HEK293 (cell line): ENCODE results near the gene AK1.

Source experiments
- GLI4 ChIP-seq: fragments of 450-650 bp; formaldehyde crosslinking; IDR thresholded peaks from 2 replicates; pipeline ENCODE4 v1.5.1; 2016; ENCODE audit warnings: missing biosample characterization, missing genetic modification characterization
- GLIS1 ChIP-seq: fragments of 450-650 bp; formaldehyde crosslinking; IDR thresholded peaks from 2 replicates; pipeline ENCODE4 v1.5.1; 2016; ENCODE audit warnings: missing biosample characterization, missing genetic modification characterization
- HOXD13 ChIP-seq: sonication (generic); formaldehyde crosslinking; IDR thresholded peaks from 2 replicates; pipeline ENCODE4 v1.8.0; 2022; ENCODE audit warnings: missing genetic modification reagents, borderline replicate concordance
- KLF16 ChIP-seq: fragments of 450-650 bp; formaldehyde crosslinking; IDR thresholded peaks from 2 replicates; pipeline ENCODE4 v1.5.1; 2017; ENCODE audit warnings: missing biosample characterization, missing genetic modification characterization
- KLF8 ChIP-seq: fragments of 450-650 bp; formaldehyde crosslinking; IDR thresholded peaks from 2 replicates; pipeline ENCODE4 v1.5.1; 2016; ENCODE audit warnings: missing biosample characterization, missing genetic modification characterization
- REST ChIP-seq: fragments of 450-650 bp; formaldehyde crosslinking; IDR thresholded peaks from 2 replicates; pipeline ENCODE4 v1.5.1; 2016; ENCODE audit warnings: missing biosample characterization, missing genetic modification characterization
- ZBTB20 ChIP-seq: fragments of 450-650 bp; formaldehyde crosslinking; IDR thresholded peaks from 2 replicates; pipeline ENCODE4 v1.5.1; 2016; ENCODE audit warnings: missing biosample characterization, missing genetic modification characterization
- ZEB2 ChIP-seq: fragments of 450-650 bp; formaldehyde crosslinking; IDR thresholded peaks from 2 replicates; pipeline ENCODE4 v1.5.1; 2016; ENCODE audit warnings: missing biosample characterization, missing genetic modification characterization
- ZIC2 ChIP-seq: fragments of 450-650 bp; formaldehyde crosslinking; IDR thresholded peaks from 2 replicates; pipeline ENCODE4 v1.5.1; 2016; ENCODE audit warnings: missing biosample characterization, missing genetic modification characterization
- ZNF133 ChIP-seq: fragments of 450-650 bp; formaldehyde crosslinking; IDR thresholded peaks from 2 replicates; pipeline ENCODE4 v1.5.1; 2016; ENCODE audit warnings: missing biosample characterization, missing genetic modification characterization
- ZNF146 ChIP-seq: fragments of 450-650 bp; formaldehyde crosslinking; IDR thresholded peaks from 2 replicates; pipeline ENCODE4 v1.5.1; 2016; ENCODE audit warnings: missing biosample characterization, missing genetic modification characterization
- ZNF202 ChIP-seq: fragments of 450-650 bp; formaldehyde crosslinking; IDR thresholded peaks from 2 replicates; pipeline ENCODE4 v1.5.1; 2016; ENCODE audit warnings: missing biosample characterization, missing genetic modification characterization, borderline replicate concordance
- ZNF211 ChIP-seq: fragments of 450-650 bp; formaldehyde crosslinking; IDR thresholded peaks from 2 replicates; pipeline ENCODE4 v1.5.1; 2016; ENCODE audit warnings: low read depth, missing biosample characterization, missing genetic modification characterization
- ZNF23 ChIP-seq: fragments of 450-650 bp; formaldehyde crosslinking; IDR thresholded peaks from 2 replicates; pipeline ENCODE4 v1.5.1; 2016; ENCODE audit warnings: missing biosample characterization, missing genetic modification characterization, borderline replicate concordance
- ZNF239 ChIP-seq: fragments of 450-650 bp; formaldehyde crosslinking; IDR thresholded peaks from 2 replicates; pipeline ENCODE4 v1.5.1; 2016; ENCODE audit warnings: missing biosample characterization, missing genetic modification characterization
- ZNF362 ChIP-seq: fragments of 450-650 bp; formaldehyde crosslinking; IDR thresholded peaks from 2 replicates; pipeline ENCODE4 v1.5.1; 2016; ENCODE audit warnings: missing biosample characterization, missing genetic modification characterization
- ZNF394 ChIP-seq: fragments of 450-650 bp; formaldehyde crosslinking; IDR thresholded peaks from 2 replicates; pipeline ENCODE4 v1.5.1; 2016; ENCODE audit warnings: missing biosample characterization, missing genetic modification characterization, mild to moderate bottlenecking, moderate library complexity, borderline replicate concordance
- ZNF510 ChIP-seq: fragments of 450-650 bp; formaldehyde crosslinking; IDR thresholded peaks from 2 replicates; pipeline ENCODE4 v1.5.1; 2018; ENCODE audit warnings: mild to moderate bottlenecking, missing genetic modification characterization, missing biosample characterization; ENCODE audit not compliant: insufficient replicate concordance
- ZNF549 ChIP-seq: fragments of 450-650 bp; IDR thresholded peaks from 2 replicates; pipeline ENCODE4 v1.5.1; 2018; ENCODE audit warnings: missing biosample characterization, missing genetic modification characterization, mild to moderate bottlenecking, inconsistent platforms, moderate library complexity
- ZNF561 ChIP-seq: fragments of 450-650 bp; IDR thresholded peaks from 2 replicates; pipeline ENCODE4 v1.5.1; 2018; ENCODE audit warnings: missing biosample characterization, missing genetic modification characterization, borderline replicate concordance
- ZNF585B ChIP-seq: fragments of 450-650 bp; formaldehyde crosslinking; IDR thresholded peaks from 2 replicates; pipeline ENCODE4 v1.5.1; 2016; ENCODE audit warnings: missing biosample characterization, missing genetic modification characterization
- ZNF600 ChIP-seq: fragments of 450-650 bp; formaldehyde crosslinking; IDR thresholded peaks from 2 replicates; pipeline ENCODE4 v1.5.1; 2016; ENCODE audit warnings: missing biosample characterization, missing genetic modification characterization
- ZNF768 ChIP-seq: fragments of 450-650 bp; formaldehyde crosslinking; IDR thresholded peaks from 2 replicates; pipeline ENCODE4 v1.5.1; 2018; ENCODE audit warnings: missing biosample characterization, mild to moderate bottlenecking, missing genetic modification characterization
- ZNF776 ChIP-seq: fragments of 450-650 bp; formaldehyde crosslinking; IDR thresholded peaks from 2 replicates; pipeline ENCODE4 v1.5.0; 2017; ENCODE audit warnings: missing biosample characterization, missing genetic modification characterization, borderline replicate concordance
- ZNF777 ChIP-seq: fragments of 450-650 bp; formaldehyde crosslinking; IDR thresholded peaks from 2 replicates; pipeline ENCODE4 v1.5.1; 2017; ENCODE audit warnings: missing biosample characterization, missing genetic modification characterization, borderline replicate concordance
- ZNF785 ChIP-seq: fragments of 450-650 bp; formaldehyde crosslinking; IDR thresholded peaks from 2 replicates; pipeline ENCODE4 v1.5.1; 2016; ENCODE audit warnings: missing biosample characterization, missing genetic modification characterization
- ZSCAN30 ChIP-seq: fragments of 450-650 bp; IDR thresholded peaks from 2 replicates; pipeline ENCODE4 v1.5.1; 2018; ENCODE audit warnings: missing biosample characterization, mild to moderate bottlenecking, missing genetic modification characterization, moderate library complexity
- TF ChIP-seq, protein P1 (sequence below): fragments of 450-650 bp; formaldehyde crosslinking; IDR thresholded peaks from 2 replicates; pipeline ENCODE4 v1.5.1; 2016; ENCODE audit warnings: missing biosample characterization, missing genetic modification characterization
- TF ChIP-seq, protein P2 (sequence below): fragments of 450-650 bp; formaldehyde crosslinking; IDR thresholded peaks from 2 replicates; pipeline ENCODE4 v1.5.1; 2016; ENCODE audit warnings: missing biosample characterization, missing genetic modification characterization
- TF ChIP-seq, protein P3 (sequence below): fragments of 450-650 bp; formaldehyde crosslinking; IDR thresholded peaks from 2 replicates; pipeline ENCODE4 v1.5.1; 2016; ENCODE audit warnings: missing biosample characterization, missing genetic modification characterization

Gene AK1

GRCh38 chr9:127877566-127877998 is at the start of gene AK1 (continued):
- TF ChIP-seq ZNF362 (tag by site-specific recombination) (no peak), ZNF600 (no peak), ZEB2 (tag by site-specific recombination) (peak; percentile 54; the same call in 1 of the 2 replicates), ZNF561 (no peak), ZNF202 (no peak), HOXD13 (CRISPR knock-in tag) (no peak), ZNF146 (tag by site-specific recombination) (no peak), ZSCAN30 (tag by site-specific recombination) (no peak), ZNF549 (no peak), ZNF394 (tag by site-specific recombination) (no peak), REST (tag by site-specific recombination) (no peak), ZNF777 (tag by site-specific recombination) (no peak), GLI4 (no peak), ZNF211 (tag by site-specific recombination) (no peak), ZNF585B (tag by site-specific recombination) (no peak), ZNF133 (tag by site-specific recombination) (no peak), ZNF239 (no peak), KLF16 (tag by site-specific recombination) (no peak), ZBTB20 (tag by site-specific recombination) (peak; percentile 23; the same call in 1 of the 2 replicates), ZNF785 (tag by site-specific recombination) (no peak), ZNF776 (tag by site-specific recombination) (no peak), ZIC2 (tag by site-specific recombination) (no peak), ZNF510 (tag by site-specific recombination) (no peak), KLF8 (tag by site-specific recombination) (no peak; the same call in 1 of the 2 replicates), ZNF768 (tag by site-specific recombination) (no peak), ZNF23 (tag by site-specific recombination) (no peak), GLIS1 (tag by site-specific recombination) (no peak)
- TF ChIP-seq, protein P1, sequence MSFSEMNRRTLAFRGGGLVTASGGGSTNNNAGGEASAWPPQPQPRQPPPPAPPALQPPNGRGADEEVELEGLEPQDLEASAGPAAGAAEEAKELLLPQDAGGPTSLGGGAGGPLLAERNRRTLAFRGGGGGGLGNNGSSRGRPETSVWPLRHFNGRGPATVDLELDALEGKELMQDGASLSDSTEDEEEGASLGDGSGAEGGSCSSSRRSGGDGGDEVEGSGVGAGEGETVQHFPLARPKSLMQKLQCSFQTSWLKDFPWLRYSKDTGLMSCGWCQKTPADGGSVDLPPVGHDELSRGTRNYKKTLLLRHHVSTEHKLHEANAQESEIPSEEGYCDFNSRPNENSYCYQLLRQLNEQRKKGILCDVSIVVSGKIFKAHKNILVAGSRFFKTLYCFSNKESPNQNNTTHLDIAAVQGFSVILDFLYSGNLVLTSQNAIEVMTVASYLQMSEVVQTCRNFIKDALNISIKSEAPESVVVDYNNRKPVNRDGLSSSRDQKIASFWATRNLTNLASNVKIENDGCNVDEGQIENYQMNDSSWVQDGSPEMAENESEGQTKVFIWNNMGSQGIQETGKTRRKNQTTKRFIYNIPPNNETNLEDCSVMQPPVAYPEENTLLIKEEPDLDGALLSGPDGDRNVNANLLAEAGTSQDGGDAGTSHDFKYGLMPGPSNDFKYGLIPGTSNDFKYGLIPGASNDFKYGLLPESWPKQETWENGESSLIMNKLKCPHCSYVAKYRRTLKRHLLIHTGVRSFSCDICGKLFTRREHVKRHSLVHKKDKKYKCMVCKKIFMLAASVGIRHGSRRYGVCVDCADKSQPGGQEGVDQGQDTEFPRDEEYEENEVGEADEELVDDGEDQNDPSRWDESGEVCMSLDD (tag by site-specific recombination) = no peak
- TF ChIP-seq, protein P2, sequence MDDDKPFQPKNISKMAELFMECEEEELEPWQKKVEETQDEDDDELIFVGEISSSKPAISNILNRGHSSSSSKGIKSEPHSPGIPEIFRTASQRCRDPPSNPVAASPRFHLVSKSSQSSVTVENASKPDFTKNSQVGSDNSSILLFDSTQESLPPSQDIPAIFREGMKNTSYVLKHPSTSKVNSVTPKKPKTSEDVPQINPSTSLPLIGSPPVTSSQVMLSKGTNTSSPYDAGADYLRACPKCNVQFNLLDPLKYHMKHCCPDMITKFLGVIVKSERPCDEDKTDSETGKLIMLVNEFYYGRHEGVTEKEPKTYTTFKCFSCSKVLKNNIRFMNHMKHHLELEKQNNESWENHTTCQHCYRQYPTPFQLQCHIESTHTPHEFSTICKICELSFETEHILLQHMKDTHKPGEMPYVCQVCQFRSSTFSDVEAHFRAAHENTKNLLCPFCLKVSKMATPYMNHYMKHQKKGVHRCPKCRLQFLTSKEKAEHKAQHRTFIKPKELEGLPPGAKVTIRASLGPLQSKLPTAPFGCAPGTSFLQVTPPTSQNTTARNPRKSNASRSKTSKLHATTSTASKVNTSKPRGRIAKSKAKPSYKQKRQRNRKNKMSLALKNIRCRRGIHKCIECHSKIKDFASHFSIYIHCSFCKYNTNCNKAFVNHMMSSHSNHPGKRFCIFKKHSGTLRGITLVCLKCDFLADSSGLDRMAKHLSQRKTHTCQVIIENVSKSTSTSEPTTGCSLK (tag by site-specific recombination) = no peak
- TF ChIP-seq, protein P3, sequence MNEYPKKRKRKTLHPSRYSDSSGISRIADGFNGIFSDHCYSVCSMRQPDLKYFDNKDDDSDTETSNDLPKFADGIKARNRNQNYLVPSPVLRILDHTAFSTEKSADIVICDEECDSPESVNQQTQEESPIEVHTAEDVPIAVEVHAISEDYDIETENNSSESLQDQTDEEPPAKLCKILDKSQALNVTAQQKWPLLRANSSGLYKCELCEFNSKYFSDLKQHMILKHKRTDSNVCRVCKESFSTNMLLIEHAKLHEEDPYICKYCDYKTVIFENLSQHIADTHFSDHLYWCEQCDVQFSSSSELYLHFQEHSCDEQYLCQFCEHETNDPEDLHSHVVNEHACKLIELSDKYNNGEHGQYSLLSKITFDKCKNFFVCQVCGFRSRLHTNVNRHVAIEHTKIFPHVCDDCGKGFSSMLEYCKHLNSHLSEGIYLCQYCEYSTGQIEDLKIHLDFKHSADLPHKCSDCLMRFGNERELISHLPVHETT (tag by site-specific recombination) = no peak
